Measurements from ENCODE around the gene ORM2.

Gene ORM2

GRCh38 chr9:114359801-114360200 is 30.1 kb downstream of the ORM2 start:
- Histone ChIP-seq H3K27me3 (replicated peaks; ENCODE audit: control insufficient read depth, insufficient read depth, low read length, poor library complexity, severe bottlenecking) (no peaks in the 10 kb centered on the region), H3K4me1 (ENCODE audit: control insufficient read depth, insufficient read depth, low read length, poor library complexity, severe bottlenecking) (peaks cover 29% of the 10 kb centered on the region), H3K4me3 (ENCODE audit: insufficient read depth, low read depth, low read length, poor library complexity, severe bottlenecking) (no peak overlapping the region), H3K9me3 (ENCODE audit: control insufficient read depth, low read length) (no peaks in the 10 kb centered on the region), H3K36me3 (ENCODE audit: control insufficient read depth, insufficient read depth, low read length) (peaks cover 93% of the 10 kb centered on the region), H3K27ac (ENCODE audit: insufficient read depth, low read length, poor library complexity, severe bottlenecking) (peak overlapping the region; percentile 47)
- DNase-seq: no peak

DNA sequence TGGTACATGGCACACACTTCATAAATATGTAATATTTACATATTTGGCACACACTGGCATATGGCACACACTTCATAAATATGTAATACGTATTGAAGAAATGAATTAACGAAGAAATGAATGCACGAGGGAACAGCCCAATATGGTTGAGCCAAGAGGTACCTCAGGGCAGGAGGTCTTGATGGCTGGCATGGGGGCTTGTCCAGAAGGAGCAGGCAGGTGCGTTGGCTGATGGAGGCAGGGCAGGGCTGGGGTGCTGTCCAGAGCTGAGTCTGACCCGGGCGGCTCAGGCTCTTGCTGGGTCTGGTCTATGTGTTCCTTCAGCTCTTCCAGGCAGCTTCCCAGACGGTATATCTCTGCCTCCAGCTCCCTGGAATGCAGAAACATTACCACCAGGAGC is 31.9 kb downstream of the ORM2 start:
- H3K36me3 ChIP-seq (ENCODE audit: control insufficient read depth, insufficient read depth, low read length): peaks cover 84% of the 10 kb centered on the region
- DNase-seq: no peak
- H3K27ac ChIP-seq (ENCODE audit: insufficient read depth, low read length, poor library complexity, severe bottlenecking): peak overlapping the region; percentile 51
- H3K27me3 ChIP-seq (replicated peaks; ENCODE audit: control insufficient read depth, insufficient read depth, low read length, poor library complexity, severe bottlenecking): no peaks in the 10 kb centered on the region
- peaks cover 44% of the 10 kb centered on the region for H3K4me1 ChIP-seq (ENCODE audit: control insufficient read depth, insufficient read depth, low read length, poor library complexity, severe bottlenecking)
- H3K9me3 ChIP-seq (ENCODE audit: control insufficient read depth, low read length): no peaks in the 10 kb centered on the region
- no peak overlapping the region for H3K4me3 ChIP-seq (ENCODE audit: insufficient read depth, low read depth, low read length, poor library complexity, severe bottlenecking)

GRCh38 chr9:114362394-114362793 is 32.7 kb downstream of the ORM2 start:
- peak overlapping the region; percentile 51 for H3K27ac ChIP-seq (ENCODE audit: insufficient read depth, low read length, poor library complexity, severe bottlenecking)
- no peaks in the 10 kb centered on the region for H3K27me3 ChIP-seq (replicated peaks; ENCODE audit: control insufficient read depth, insufficient read depth, low read length, poor library complexity, severe bottlenecking)
- no peak overlapping the region for H3K4me3 ChIP-seq (ENCODE audit: insufficient read depth, low read depth, low read length, poor library complexity, severe bottlenecking)
- H3K9me3 ChIP-seq (ENCODE audit: control insufficient read depth, low read length): no peaks in the 10 kb centered on the region
- H3K36me3 ChIP-seq (ENCODE audit: control insufficient read depth, insufficient read depth, low read length): peaks cover 77% of the 10 kb centered on the region
- H3K4me1 ChIP-seq (ENCODE audit: control insufficient read depth, insufficient read depth, low read length, poor library complexity, severe bottlenecking): peaks cover 53% of the 10 kb centered on the region
- no peak for DNase-seq

- H3K27ac ChIP-seq (ENCODE audit: insufficient read depth, low read length, poor library complexity, severe bottlenecking): peak overlapping the region; percentile 51
- DNase-seq: peak in 1 of 3 donors; percentile 33
- no peak overlapping the region for H3K4me3 ChIP-seq (ENCODE audit: insufficient read depth, low read depth, low read length, poor library complexity, severe bottlenecking)
- H3K36me3 ChIP-seq (ENCODE audit: control insufficient read depth, insufficient read depth, low read length): peaks cover 77% of the 10 kb centered on the region
- H3K27me3 ChIP-seq (replicated peaks; ENCODE audit: control insufficient read depth, insufficient read depth, low read length, poor library complexity, severe bottlenecking): no peaks in the 10 kb centered on the region
- H3K9me3 ChIP-seq (ENCODE audit: control insufficient read depth, low read length): no peaks in the 10 kb centered on the region
- H3K4me1 ChIP-seq (ENCODE audit: control insufficient read depth, insufficient read depth, low read length, poor library complexity, severe bottlenecking): peaks cover 63% of the 10 kb centered on the region
These were observed 33.8 kb downstream of the ORM2 start for GRCh38 chr9:114363424-114363823.

DNA sequence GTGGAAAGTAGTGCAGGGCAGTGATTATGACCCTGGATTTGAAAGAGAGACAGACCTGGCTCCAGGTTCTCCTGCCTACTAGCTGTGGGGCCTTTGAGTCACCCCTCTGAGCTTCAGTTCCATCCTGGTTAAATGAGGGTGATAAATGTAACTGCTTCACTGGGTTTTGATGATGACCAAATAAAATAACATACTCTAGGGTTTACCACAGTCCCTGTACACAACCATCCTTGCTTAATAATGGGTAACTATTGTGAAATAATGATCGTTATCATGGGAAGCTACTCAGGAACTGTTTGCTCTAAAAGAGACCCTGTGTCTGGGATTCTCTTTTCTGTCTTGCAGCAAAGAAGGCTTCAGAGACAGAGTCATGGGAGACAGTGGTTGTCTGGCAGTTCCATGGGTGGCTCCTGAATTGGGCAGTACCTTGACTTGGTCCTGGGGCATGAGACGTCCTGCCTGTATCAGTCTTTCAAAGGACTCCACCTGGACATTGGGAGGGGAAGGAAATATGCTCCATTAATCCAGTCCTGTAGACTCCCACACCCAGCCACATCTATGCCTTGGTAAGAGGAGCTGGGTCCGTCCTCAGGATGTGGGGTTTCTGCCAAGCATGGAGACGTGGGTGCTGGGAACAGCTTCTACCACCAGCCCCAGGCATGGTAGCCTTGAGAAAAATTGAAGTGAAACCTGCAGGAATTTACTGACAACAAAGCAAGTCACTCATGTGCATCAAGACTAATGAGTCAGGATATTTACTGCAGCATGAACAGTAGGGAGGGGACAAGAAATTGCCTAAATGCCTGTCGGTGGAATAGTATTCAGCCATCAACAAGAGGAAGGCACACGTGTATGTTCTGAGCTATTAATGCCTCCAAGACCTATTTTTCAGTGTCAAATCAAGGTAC is 34.7 kb downstream of the ORM2 start:
- Histone ChIP-seq H3K4me1 (ENCODE audit: control insufficient read depth, insufficient read depth, low read length, poor library complexity, severe bottlenecking) (peaks cover 72% of the 10 kb centered on the region), H3K36me3 (ENCODE audit: control insufficient read depth, insufficient read depth, low read length) (peaks cover 74% of the 10 kb centered on the region)
- no peak for DNase-seq

DNA sequence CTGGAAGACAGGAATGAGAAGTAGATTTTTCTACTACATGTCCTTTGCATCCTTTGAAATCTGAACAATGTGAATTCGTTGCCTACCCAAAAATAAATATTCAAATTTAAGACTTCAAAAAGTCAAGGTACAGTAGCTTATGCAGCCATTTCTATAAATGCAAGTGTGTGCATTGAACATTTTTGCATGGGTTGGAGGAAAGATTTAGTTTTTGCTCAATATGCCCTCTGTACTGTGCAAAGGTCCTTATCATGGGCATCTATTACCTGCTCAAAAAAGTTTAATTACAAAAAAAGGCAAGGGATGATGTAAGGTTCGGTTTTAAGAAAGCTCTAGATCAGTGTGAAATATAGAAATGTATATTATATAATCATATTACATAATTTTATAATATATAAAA is 35.5 kb downstream of the ORM2 start:
- Histone ChIP-seq H3K27ac (ENCODE audit: insufficient read depth, low read length, poor library complexity, severe bottlenecking) (peak overlapping the region; percentile 51), H3K36me3 (ENCODE audit: control insufficient read depth, insufficient read depth, low read length) (peaks cover 74% of the 10 kb centered on the region), H3K4me3 (ENCODE audit: insufficient read depth, low read depth, low read length, poor library complexity, severe bottlenecking) (no peak overlapping the region), H3K4me1 (ENCODE audit: control insufficient read depth, insufficient read depth, low read length, poor library complexity, severe bottlenecking) (peaks cover 80% of the 10 kb centered on the region), H3K9me3 (ENCODE audit: control insufficient read depth, low read length) (no peaks in the 10 kb centered on the region), H3K27me3 (replicated peaks; ENCODE audit: control insufficient read depth, insufficient read depth, low read length, poor library complexity, severe bottlenecking) (no peaks in the 10 kb centered on the region)
- no peak for DNase-seq

More for the DNA sequence above, 34.7 kb downstream of the ORM2 start:
- no peak overlapping the region for H3K4me3 ChIP-seq (ENCODE audit: insufficient read depth, low read depth, low read length, poor library complexity, severe bottlenecking)
- no peaks in the 10 kb centered on the region for H3K9me3 ChIP-seq (ENCODE audit: control insufficient read depth, low read length)
- H3K27ac ChIP-seq (ENCODE audit: insufficient read depth, low read length, poor library complexity, severe bottlenecking): peak overlapping the region; percentile 51
- H3K27me3 ChIP-seq (replicated peaks; ENCODE audit: control insufficient read depth, insufficient read depth, low read length, poor library complexity, severe bottlenecking): no peaks in the 10 kb centered on the region

DNA sequence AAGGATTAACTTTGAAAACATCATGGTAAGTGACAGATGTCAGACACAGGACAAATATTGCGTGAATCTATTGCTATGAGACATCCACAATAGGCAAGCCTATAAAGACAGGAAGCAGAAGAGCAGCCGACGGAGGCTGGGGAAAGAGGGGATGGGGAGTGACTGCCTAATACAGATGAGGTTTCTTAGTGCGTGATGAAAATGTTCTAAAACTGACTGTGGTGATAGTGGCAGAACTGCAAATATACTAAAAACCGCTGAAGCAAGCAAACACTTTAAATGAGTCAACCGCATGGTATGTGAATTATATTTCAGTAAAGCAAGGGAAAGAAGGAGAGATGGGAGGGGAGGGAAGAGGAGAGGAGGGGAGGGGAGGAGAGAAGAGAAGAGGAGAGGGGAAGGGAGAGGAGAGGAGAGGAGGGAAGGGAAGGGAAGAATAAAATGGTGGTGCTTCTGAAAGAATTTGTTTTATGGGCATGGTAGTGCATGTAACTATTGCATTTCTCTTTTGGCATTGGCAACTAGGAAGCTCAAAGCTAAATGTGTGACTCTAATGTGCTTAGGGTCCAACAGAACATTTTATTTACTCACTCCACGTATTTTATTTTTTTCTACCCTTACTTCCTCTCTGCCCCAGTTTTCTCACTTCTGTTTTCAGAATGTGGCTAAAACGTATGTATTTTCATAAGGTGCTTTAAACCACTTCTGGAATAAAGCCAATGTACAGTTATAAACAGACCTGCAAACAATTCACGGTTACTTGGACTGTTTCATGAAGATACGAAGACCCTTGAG is 36.9 kb downstream of the ORM2 start:
- peaks cover 93% of the 10 kb centered on the region for H3K4me1 ChIP-seq (ENCODE audit: control insufficient read depth, insufficient read depth, low read length, poor library complexity, severe bottlenecking)
- no peaks in the 10 kb centered on the region for H3K9me3 ChIP-seq (ENCODE audit: control insufficient read depth, low read length)
- peaks cover 63% of the 10 kb centered on the region for H3K36me3 ChIP-seq (ENCODE audit: control insufficient read depth, insufficient read depth, low read length)
- H3K27me3 ChIP-seq (replicated peaks; ENCODE audit: control insufficient read depth, insufficient read depth, low read length, poor library complexity, severe bottlenecking): no peaks in the 10 kb centered on the region
- H3K27ac ChIP-seq (ENCODE audit: insufficient read depth, low read length, poor library complexity, severe bottlenecking): peak overlapping the region; percentile 61
- H3K4me3 ChIP-seq (ENCODE audit: insufficient read depth, low read depth, low read length, poor library complexity, severe bottlenecking): peak overlapping the region; percentile 3
- DNase-seq: peak in 1 of 3 donors; percentile 48

- H3K4me3 ChIP-seq (ENCODE audit: insufficient read depth, low read depth, low read length, poor library complexity, severe bottlenecking): no peak overlapping the region
- H3K4me1 ChIP-seq (ENCODE audit: control insufficient read depth, insufficient read depth, low read length, poor library complexity, severe bottlenecking): peaks cover 95% of the 10 kb centered on the region
- peak overlapping the region; percentile 61 for H3K27ac ChIP-seq (ENCODE audit: insufficient read depth, low read length, poor library complexity, severe bottlenecking)
- no peak for DNase-seq
- no peaks in the 10 kb centered on the region for H3K9me3 ChIP-seq (ENCODE audit: control insufficient read depth, low read length)
- peaks cover 55% of the 10 kb centered on the region for H3K36me3 ChIP-seq (ENCODE audit: control insufficient read depth, insufficient read depth, low read length)
- no peaks in the 10 kb centered on the region for H3K27me3 ChIP-seq (replicated peaks; ENCODE audit: control insufficient read depth, insufficient read depth, low read length, poor library complexity, severe bottlenecking)
These were observed 37.7 kb downstream of the ORM2 start for GRCh38 chr9:114367366-114367765.

GRCh38 chr9:114367772-114368569 is 38.3 kb downstream of the ORM2 start:
- peak overlapping the region; percentile 61 for H3K27ac ChIP-seq (ENCODE audit: insufficient read depth, low read length, poor library complexity, severe bottlenecking)
- H3K4me1 ChIP-seq (ENCODE audit: control insufficient read depth, insufficient read depth, low read length, poor library complexity, severe bottlenecking): peaks cover 97% of the 10 kb centered on the region
- no peak overlapping the region for H3K4me3 ChIP-seq (ENCODE audit: insufficient read depth, low read depth, low read length, poor library complexity, severe bottlenecking)
- no peak for DNase-seq
- H3K27me3 ChIP-seq (replicated peaks; ENCODE audit: control insufficient read depth, insufficient read depth, low read length, poor library complexity, severe bottlenecking): no peaks in the 10 kb centered on the region
- H3K36me3 ChIP-seq (ENCODE audit: control insufficient read depth, insufficient read depth, low read length): peaks cover 49% of the 10 kb centered on the region
- no peaks in the 10 kb centered on the region for H3K9me3 ChIP-seq (ENCODE audit: control insufficient read depth, low read length)
